Renal cortex interstitium (tissue), 11 donors: ENCODE results near the gene ARHGAP36. TPM values are rescaled to one million over a fixed set of nuclear protein-coding genes. Genes with fewer than 3 reads are reported as not detected.
A peak's percentile ranks its signal among the peaks of the same experiment; 100 is the strongest.

Experiments used
- DNase-seq, 11 donors: peaks; one replicate each; pipeline ENCODE4 v3.0.0-alpha.2; 2013; ENCODE audit warnings: low read depth in 9 of 11, low spot score in 4 of 11; ENCODE audit errors: extremely low read depth in 1 of 11
- polyA plus RNA-seq, 3 donors: library from polyadenylated mRNA; unstranded; fragments of 120-200 nt; gene quantifications; one replicate each; pipeline ENCODE4 v1.2.1, GENCODE V29; 2013; ENCODE audit not compliant: insufficient read length in 3 of 3

Gene ARHGAP36
- polyA plus RNA-seq, 3 donors, result 0.09 to 0.27 (median 0.09) TPM

GRCh38 chrX:131067846-131068745, 9.9 kb downstream of the ARHGAP36 start:
- DNase-seq, result peak in 1 of 11 donors; percentile 11

DNA sequence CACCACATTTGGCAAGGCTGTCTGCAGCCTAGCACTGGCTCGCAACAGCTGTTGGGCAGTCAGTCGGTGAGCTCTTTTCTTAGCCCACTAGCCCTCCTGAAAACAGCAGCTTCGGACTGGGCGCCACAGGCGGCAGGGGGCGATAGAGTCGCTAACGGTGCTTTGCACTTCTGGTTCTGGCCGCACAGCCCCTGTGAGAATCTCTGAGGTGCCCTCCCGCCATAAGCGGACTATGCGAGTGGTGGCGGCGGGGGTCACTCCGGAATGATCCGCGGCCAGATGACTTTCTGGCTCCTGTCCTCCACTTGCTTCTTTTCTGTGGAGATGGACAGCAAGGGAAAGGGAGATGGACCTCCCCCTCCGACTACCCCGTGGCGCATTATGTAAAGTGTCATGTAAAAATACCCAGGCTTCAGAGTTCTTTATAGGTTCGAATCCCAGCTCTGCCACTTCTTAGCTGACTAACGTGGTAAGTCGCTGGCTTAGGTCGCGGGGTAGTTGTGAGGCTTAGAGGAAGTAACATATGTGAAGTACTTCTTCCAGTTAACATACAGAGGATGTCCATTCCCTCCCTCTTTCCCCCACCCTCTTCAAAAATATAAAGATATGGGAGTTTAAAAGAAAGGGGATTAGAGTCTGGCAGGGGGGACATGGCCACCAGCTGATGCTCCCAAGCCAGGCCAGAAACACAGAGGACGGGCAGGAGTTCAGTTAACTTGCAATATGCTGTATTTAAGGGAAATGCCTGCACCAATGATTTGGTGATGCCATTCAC, 11.0 kb downstream of the ARHGAP36 start:
- DNase-seq, result peak in 2 of 11 donors; percentile 11 to 18

DNA sequence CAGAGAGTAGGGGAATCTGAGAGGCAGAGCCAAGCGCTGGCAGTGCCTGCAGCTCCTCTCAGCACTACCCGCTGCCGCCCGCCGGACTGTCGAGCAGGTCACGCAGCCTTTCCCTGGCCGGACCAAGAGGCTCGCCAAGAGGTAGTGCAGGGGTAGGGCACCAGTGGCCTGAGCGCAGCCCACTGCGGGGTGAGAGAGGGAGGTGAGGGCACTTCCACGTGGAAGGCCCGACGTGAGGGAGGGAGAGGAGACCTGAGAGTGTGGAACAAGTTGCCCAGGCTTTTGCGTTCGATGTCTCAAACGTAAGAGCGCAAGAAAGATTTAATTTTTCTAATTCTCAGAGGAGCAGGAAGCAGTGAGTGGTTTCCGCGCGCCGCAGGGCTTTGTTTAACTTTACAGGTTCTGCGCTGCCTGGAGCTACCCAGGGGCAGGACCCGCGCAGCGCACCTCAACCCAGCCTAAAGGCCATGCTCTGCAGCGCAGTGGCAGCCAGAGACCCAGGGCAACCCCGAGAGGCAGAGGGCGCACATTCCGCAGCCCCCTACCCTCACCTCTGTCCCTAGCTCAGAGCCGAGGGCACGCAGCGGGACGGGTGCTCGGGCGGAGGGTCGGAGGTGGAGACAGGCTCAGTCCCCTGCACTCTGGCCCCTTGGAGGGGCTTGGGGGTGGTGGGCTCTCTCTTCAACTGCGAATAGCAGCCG, 14.9 kb downstream of the ARHGAP36 start:
- DNase-seq, result no peak

DNA sequence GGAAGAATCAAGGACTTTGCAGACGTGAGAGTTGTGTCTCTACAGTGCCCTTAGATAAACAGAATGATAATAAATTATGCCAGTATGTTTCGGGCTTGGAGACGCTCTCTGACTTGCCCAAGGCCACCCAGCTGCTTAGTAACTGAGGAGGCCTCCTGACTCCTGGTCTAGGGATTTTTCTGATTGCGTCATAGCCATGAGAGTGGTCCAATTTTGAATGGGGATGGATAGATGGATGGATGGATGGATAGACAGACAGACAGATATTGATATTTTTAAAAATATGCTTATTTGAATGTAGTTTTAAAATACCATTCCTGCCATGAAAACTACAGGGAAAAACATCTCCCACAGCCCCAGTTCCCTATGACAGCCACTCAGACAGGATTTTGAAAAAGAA, 15.5 kb downstream of the ARHGAP36 start:
- DNase-seq, result no peak

DNA sequence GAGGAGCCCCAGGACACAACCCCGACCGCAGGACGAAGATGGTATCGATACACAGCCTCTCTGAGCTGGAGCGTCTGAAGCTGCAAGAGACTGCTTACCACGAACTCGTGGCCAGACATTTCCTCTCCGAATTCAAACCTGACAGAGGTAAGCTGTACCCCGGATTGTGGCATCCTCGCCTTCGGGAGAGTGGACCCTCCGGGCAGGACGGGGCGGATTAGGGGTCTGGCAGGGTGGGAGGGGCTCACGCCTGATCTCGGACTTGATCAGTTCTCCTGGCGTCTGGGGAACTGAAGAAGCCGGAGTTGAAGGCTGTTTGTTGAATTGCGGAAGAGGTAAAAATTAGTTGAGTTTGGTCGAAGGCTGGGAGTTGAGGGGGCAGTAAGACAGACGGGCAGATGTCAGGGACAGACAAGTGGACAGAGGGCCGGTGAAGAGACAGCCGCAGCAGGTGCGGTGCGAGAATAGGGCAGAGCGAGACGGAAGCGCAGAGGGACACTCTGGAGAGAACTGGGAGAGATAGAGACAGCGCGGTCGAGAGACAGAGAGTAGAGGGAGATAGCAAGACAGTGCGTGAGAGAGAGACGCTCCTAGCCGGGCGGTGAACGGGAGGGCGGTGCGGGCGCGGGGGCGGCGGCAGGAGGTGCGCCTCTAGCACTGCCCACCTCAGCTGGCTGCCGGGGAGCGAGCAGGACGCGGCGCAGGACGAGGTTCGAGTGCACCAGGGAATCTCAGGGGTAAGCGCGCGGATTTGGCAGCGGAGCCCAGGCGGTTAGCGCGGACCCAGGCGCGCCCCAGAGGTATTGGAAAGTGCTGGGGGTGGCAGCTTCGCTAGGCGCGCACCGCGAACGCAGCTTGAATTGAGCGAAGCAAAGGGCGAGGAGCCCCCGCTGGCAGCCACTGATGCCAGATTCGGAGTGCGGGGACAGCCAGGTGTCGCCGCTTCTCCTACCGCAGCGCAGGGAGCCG, 23.9 kb downstream of the ARHGAP36 start:
- no peak for DNase-seq

GRCh38 chrX:131083510-131084142, 25.5 kb downstream of the ARHGAP36 start:
- DNase-seq, result no peak

- no peak for DNase-seq
Observed at GRCh38 chrX:131084145-131084544, 26.0 kb downstream of the ARHGAP36 start.

- no peak for DNase-seq
Observed at GRCh38 chrX:131136776-131137175, 78.6 kb downstream of the ARHGAP36 start.

GRCh38 chrX:131139072-131139471, 80.9 kb downstream of the ARHGAP36 start:
- DNase-seq, result no peak

Other genes with a start within 250 kb of the ARHGAP36 start
- 10 to 100 TPM; 15.8 to 20.1 (median 18.0) TPM for gene ENOX2, start 155.1 kb upstream of the ARHGAP36 start, polyA plus RNA-seq
- gene IGSF1, start 231.0 kb downstream of the ARHGAP36 start, polyA plus RNA-seq, result 10 to 100 TPM; 18.7 to 23.6 (median 22.3) TPM